Neural cell (in vitro differentiated cells): ENCODE data around the gene HHIPL1. TPM values are rescaled to one million over a fixed set of nuclear protein-coding genes. Genes with fewer than 3 reads are reported as not detected.

ENCODE experiments used
- H2AFZ ChIP-seq: fragments of 200-600, 300-800 bp; sonication (generic), shearing (Covaris generic); 2 replicates; pipeline ENCODE4 v1.6.0; 2014; ENCODE audit warnings: low read depth, mild to moderate bottlenecking, antibody characterized with exemption, low read length, moderate library complexity
- H3F3A ChIP-seq: fragments of 200-600 bp; shearing (Covaris generic); 2 replicates; pipeline ENCODE4 v1.6.1; 2016; ENCODE audit warnings: mild to moderate bottlenecking, moderate library complexity, mixed read lengths, antibody characterized with exemption, low read length; ENCODE audit not compliant: insufficient read depth, poor library complexity, severe bottlenecking
- H3K27ac ChIP-seq: fragments of 200-600, 300-800 bp; sonication (generic), shearing (Covaris generic); 2 replicates; pipeline ENCODE4 v1.5.1; 2014; ENCODE audit warnings: mild to moderate bottlenecking, low read length, moderate library complexity
- H3K27me3 ChIP-seq: fragments of 300-800, 200-600 bp; sonication (generic), shearing (Covaris generic); 2 replicates; pipeline ENCODE4 v1.6.0; 2014; ENCODE audit warnings: mild to moderate bottlenecking, low read depth, low read length, moderate library complexity; ENCODE audit not compliant: insufficient read depth
- H3K36me3 ChIP-seq: fragments of 300-800, 200-600 bp; sonication (generic), shearing (Covaris generic); 2 replicates; pipeline ENCODE4 v1.5.1; 2014; ENCODE audit warnings: mild to moderate bottlenecking, antibody characterized with exemption, low read length, moderate library complexity; ENCODE audit not compliant: insufficient read depth
- H3K4me2 ChIP-seq: fragments of 300-800, 200-600 bp; sonication (generic), shearing (Covaris generic); 2 replicates; pipeline ENCODE4 v1.6.0; 2014; ENCODE audit warnings: mild to moderate bottlenecking, low read length
- H3K4me3 ChIP-seq: fragments of 300-800, 200-600 bp; sonication (generic), shearing (Covaris generic); 2 replicates; pipeline ENCODE4 v1.5.1; 2014; ENCODE audit warnings: mild to moderate bottlenecking, low read length, moderate library complexity
- H3K79me2 ChIP-seq: fragments of 200-600 bp; shearing (Covaris generic); replicated peaks from 2 replicates; pipeline ENCODE4 v1.6.0; 2014; ENCODE audit warnings: mild to moderate bottlenecking, low read length, moderate library complexity; ENCODE audit not compliant: insufficient read depth
- H3K9ac ChIP-seq: fragments of 300-800, 200-600 bp; sonication (generic), shearing (Covaris generic); 2 replicates; pipeline ENCODE4 v1.6.1; 2016; ENCODE audit warnings: mild to moderate bottlenecking, low read length, mixed read lengths
- H3K9me2 ChIP-seq: fragments of 200-600 bp; shearing (Covaris generic); 2 replicates; pipeline ENCODE4 v1.6.1; 2016; ENCODE audit warnings: mild to moderate bottlenecking, low read length, mixed read lengths; ENCODE audit not compliant: insufficient read depth
- H3K9me3 ChIP-seq: fragments of 200-600, 300-800 bp; sonication (generic), shearing (Covaris generic); 2 replicates; pipeline ENCODE4 v1.6.1; 2016; ENCODE audit warnings: mild to moderate bottlenecking, mixed run types, low read length, moderate library complexity, mixed read lengths
- H4K20me1 ChIP-seq: fragments of 200-600 bp; shearing (Covaris generic); 2 replicates; pipeline ENCODE4 v1.6.1; 2016; ENCODE audit warnings: mild to moderate bottlenecking, mixed run types; ENCODE audit not compliant: insufficient read depth
- EP300 ChIP-seq: fragments of 450-650 bp; conservative IDR thresholded peaks from 2 replicates; pipeline ENCODE4 v1.6.1; 2014; ENCODE audit warnings: antibody characterized with exemption, mild to moderate bottlenecking, moderate library complexity; ENCODE audit not compliant: poor library complexity, severe bottlenecking
- EZH2 ChIP-seq: fragments of 200-600, 300-800 bp; shearing (Covaris generic), sonication (generic); IDR thresholded peaks from 2 replicates; pipeline ENCODE4 v1.6.1; 2014; ENCODE audit warnings: antibody characterized with exemption, low read length, borderline replicate concordance, mild to moderate bottlenecking; ENCODE audit not compliant: insufficient read depth, poor library complexity, severe bottlenecking
- MXI1 ChIP-seq: fragments of 450-650 bp; conservative IDR thresholded peaks from 2 replicates; pipeline ENCODE4 v1.6.1; 2014; ENCODE audit warnings: antibody characterized with exemption, mild to moderate bottlenecking; ENCODE audit not compliant: poor library complexity, severe bottlenecking
- POLR2AphosphoS5 ChIP-seq: IDR thresholded peaks from 2 replicates; pipeline ENCODE4 v1.6.1; 2012
- RAD21 ChIP-seq: fragments of 450-650 bp; conservative IDR thresholded peaks from 2 replicates; pipeline ENCODE4 v1.6.1; 2014; ENCODE audit warnings: antibody characterized with exemption, mild to moderate bottlenecking, moderate library complexity
- SMC3 ChIP-seq: fragments of 450-650 bp; conservative IDR thresholded peaks from 2 replicates; pipeline ENCODE4 v1.6.1; 2014; ENCODE audit warnings: antibody characterized with exemption, mild to moderate bottlenecking, moderate library complexity; ENCODE audit not compliant: poor library complexity
- TAF1 ChIP-seq: IDR thresholded peaks from 2 replicates; pipeline ENCODE4 v1.6.1; 2012; ENCODE audit warnings: low read depth
- polyA plus RNA-seq: library from polyadenylated mRNA; depleted of rRNA; stranded (reverse); fragments of >200 nt; gene quantifications from 2 replicates; pipeline ENCODE4 v1.2.3, GENCODE V29; 2014
- TF ChIP-seq, protein P1 (sequence below): IDR thresholded peaks from 2 replicates; pipeline ENCODE4 v1.6.1; 2012; ENCODE audit warnings: borderline replicate concordance
- TF ChIP-seq, protein P2 (sequence below): fragments of 450-650 bp; IDR thresholded peaks from 2 replicates; pipeline ENCODE4 v1.5.1; 2014; ENCODE audit warnings: antibody characterized with exemption, mild to moderate bottlenecking, moderate library complexity; ENCODE audit not compliant: poor library complexity, severe bottlenecking

Gene HHIPL1
- polyA plus RNA-seq, 1 donor from 2014 or later: 0.47 TPM

DNA sequence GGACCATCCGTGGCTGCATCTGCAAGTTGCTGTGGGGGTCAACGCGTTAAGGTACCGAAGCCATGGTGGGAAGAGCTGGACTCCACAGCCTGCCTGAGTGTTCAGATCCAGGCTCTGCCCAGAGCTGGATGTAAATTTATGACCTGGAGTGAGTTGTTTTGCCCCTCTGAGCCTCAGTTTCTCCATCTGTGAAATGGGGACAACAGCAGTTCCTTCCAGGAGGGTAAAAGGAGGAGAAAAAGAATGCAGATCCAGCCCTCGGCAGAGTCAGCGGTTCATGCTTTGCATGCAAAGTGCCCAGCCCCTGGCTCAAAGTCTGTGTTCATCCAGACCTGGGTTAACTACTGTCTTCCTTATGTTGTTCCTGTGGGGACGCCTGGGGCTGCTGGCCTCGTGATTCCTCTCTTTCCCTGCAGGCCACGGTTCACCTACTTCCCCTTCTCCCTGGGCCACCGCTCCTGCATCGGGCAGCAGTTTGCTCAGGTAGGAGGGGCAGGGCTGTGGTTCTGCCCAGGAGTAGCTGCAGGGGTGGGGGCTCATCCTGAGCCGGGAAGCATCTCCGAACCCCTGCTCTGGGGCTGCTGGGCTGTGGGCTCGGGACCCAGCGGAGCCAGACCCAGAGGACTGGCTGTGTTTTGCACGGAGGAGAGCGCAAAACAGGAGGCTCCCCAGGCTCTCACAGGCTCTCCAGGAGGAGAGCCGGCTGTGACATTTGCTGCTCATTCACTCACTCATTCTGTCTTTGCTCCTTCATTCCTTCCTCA is 81.0 kb downstream of the HHIPL1 start:
- Histone ChIP-seq H3K9me3 (no peaks in the 10 kb centered on the region), H3K4me2 (no peak overlapping the region), H4K20me1 (no peaks in the 10 kb centered on the region), H3K9me2 (no peaks in the 10 kb centered on the region), H3K79me2 (no peaks in the 10 kb centered on the region), H2AFZ (no peak overlapping the region), H3K27me3 (no peaks in the 10 kb centered on the region), H3K27ac (no peak overlapping the region), H3K4me3 (no peak overlapping the region), H3K36me3 (no peaks in the 10 kb centered on the region), H3K9ac (no peak overlapping the region), H3F3A (no peaks in the 10 kb centered on the region)
- no peak for TF ChIP-seq SMC3
- no peak for TF ChIP-seq EZH2
- no peak for TF ChIP-seq POLR2AphosphoS5
- TF ChIP-seq, protein P1, sequence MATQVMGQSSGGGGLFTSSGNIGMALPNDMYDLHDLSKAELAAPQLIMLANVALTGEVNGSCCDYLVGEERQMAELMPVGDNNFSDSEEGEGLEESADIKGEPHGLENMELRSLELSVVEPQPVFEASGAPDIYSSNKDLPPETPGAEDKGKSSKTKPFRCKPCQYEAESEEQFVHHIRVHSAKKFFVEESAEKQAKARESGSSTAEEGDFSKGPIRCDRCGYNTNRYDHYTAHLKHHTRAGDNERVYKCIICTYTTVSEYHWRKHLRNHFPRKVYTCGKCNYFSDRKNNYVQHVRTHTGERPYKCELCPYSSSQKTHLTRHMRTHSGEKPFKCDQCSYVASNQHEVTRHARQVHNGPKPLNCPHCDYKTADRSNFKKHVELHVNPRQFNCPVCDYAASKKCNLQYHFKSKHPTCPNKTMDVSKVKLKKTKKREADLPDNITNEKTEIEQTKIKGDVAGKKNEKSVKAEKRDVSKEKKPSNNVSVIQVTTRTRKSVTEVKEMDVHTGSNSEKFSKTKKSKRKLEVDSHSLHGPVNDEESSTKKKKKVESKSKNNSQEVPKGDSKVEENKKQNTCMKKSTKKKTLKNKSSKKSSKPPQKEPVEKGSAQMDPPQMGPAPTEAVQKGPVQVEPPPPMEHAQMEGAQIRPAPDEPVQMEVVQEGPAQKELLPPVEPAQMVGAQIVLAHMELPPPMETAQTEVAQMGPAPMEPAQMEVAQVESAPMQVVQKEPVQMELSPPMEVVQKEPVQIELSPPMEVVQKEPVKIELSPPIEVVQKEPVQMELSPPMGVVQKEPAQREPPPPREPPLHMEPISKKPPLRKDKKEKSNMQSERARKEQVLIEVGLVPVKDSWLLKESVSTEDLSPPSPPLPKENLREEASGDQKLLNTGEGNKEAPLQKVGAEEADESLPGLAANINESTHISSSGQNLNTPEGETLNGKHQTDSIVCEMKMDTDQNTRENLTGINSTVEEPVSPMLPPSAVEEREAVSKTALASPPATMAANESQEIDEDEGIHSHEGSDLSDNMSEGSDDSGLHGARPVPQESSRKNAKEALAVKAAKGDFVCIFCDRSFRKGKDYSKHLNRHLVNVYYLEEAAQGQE: no peak
- TF ChIP-seq RAD21: no peak
- TF ChIP-seq MXI1: no peak
- TF ChIP-seq TAF1: no peak
- TF ChIP-seq, protein P2, sequence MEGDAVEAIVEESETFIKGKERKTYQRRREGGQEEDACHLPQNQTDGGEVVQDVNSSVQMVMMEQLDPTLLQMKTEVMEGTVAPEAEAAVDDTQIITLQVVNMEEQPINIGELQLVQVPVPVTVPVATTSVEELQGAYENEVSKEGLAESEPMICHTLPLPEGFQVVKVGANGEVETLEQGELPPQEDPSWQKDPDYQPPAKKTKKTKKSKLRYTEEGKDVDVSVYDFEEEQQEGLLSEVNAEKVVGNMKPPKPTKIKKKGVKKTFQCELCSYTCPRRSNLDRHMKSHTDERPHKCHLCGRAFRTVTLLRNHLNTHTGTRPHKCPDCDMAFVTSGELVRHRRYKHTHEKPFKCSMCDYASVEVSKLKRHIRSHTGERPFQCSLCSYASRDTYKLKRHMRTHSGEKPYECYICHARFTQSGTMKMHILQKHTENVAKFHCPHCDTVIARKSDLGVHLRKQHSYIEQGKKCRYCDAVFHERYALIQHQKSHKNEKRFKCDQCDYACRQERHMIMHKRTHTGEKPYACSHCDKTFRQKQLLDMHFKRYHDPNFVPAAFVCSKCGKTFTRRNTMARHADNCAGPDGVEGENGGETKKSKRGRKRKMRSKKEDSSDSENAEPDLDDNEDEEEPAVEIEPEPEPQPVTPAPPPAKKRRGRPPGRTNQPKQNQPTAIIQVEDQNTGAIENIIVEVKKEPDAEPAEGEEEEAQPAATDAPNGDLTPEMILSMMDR: no peak
- TF ChIP-seq EP300: no peak

DNA sequence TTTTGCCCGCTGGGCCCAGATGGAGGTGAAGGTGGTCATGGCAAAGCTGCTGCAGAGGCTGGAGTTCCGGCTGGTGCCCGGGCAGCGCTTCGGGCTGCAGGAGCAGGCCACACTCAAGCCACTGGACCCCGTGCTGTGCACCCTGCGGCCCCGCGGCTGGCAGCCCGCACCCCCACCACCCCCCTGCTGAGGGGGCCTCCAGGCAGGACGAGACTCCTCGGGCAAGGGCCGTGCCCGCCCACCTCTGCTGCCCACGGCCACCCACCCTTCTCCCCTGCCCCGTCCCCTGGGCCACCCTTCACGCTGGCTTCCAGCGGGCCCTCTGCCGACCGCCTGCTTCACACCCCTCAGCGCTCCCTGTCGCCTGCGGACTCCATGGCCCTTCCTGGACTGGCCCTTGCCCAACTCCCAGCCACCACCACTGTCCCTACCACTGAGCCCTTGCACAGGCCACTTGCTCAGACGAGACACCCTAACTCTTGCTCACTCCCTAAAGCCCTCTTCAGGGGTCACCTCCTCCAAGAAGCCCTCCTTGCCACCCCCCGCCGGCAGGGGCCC is 81.7 kb downstream of the HHIPL1 start:
- no peaks in the 10 kb centered on the region for H4K20me1 ChIP-seq
- H2AFZ ChIP-seq: no peak overlapping the region
- H3F3A ChIP-seq: no peaks in the 10 kb centered on the region
- no peaks in the 10 kb centered on the region for H3K9me3 ChIP-seq
- H3K9ac ChIP-seq: no peak overlapping the region
- H3K36me3 ChIP-seq: no peaks in the 10 kb centered on the region
- no peaks in the 10 kb centered on the region for H3K27me3 ChIP-seq
- H3K79me2 ChIP-seq: no peaks in the 10 kb centered on the region
- H3K4me2 ChIP-seq: no peak overlapping the region
- no peaks in the 10 kb centered on the region for H3K9me2 ChIP-seq
- no peak overlapping the region for H3K4me3 ChIP-seq
- no peak overlapping the region for H3K27ac ChIP-seq
- TF ChIP-seq MXI1: no peak
- TF ChIP-seq, protein P1: no peak
